Neural cell (in vitro differentiated cells): ENCODE measurements around the gene OBSCN.

Source experiments
- CTCF ChIP-seq: fragments of 450-650 bp; IDR thresholded peaks from 2 replicates; pipeline ENCODE4 v1.5.1; 2014; ENCODE audit warnings: antibody characterized with exemption, mild to moderate bottlenecking, moderate library complexity; ENCODE audit not compliant: poor library complexity, severe bottlenecking
- EP300 ChIP-seq: fragments of 450-650 bp; conservative IDR thresholded peaks from 2 replicates; pipeline ENCODE4 v1.6.1; 2014; ENCODE audit warnings: antibody characterized with exemption, mild to moderate bottlenecking, moderate library complexity; ENCODE audit not compliant: poor library complexity, severe bottlenecking
- EZH2 ChIP-seq: fragments of 200-600, 300-800 bp; shearing (Covaris generic), sonication (generic); IDR thresholded peaks from 2 replicates; pipeline ENCODE4 v1.6.1; 2014; ENCODE audit warnings: antibody characterized with exemption, low read length, borderline replicate concordance, mild to moderate bottlenecking; ENCODE audit not compliant: insufficient read depth, poor library complexity, severe bottlenecking
- MXI1 ChIP-seq: fragments of 450-650 bp; conservative IDR thresholded peaks from 2 replicates; pipeline ENCODE4 v1.6.1; 2014; ENCODE audit warnings: antibody characterized with exemption, mild to moderate bottlenecking; ENCODE audit not compliant: poor library complexity, severe bottlenecking
- RAD21 ChIP-seq: fragments of 450-650 bp; conservative IDR thresholded peaks from 2 replicates; pipeline ENCODE4 v1.6.1; 2014; ENCODE audit warnings: antibody characterized with exemption, mild to moderate bottlenecking, moderate library complexity

DNA sequence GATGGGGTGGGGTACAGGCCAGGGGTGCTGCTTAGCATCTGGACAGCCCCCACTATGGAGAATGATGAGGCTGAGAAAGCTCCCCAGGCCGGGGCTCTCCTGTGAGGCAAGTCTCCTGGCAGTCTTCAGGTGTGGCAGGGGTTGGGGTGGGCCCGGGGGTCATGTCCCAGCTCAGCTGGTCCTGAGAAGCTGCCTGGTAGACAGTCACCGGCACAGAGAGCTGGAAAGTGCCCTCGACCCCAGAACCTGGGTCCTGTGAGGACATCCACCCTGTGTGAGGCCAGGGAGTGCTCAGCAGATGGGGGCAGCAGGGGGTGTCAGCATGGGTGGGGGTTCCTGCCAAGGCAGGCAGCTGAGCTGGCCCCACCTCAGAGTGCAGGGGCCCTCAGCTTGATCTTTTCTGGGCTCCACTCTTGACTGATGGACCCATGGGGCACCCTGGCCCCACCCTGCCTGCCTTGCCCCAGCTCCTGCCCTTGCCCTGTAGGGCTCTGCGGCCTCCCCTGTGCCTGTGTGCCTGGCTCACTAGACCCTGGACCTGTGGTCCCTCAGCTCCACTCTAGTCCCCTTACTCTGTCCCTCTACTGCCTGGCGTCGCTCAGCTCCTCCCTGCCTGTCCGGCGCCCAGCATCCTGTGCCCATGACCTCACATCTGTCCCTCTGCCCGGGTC is 36.5 kb upstream of the OBSCN start:
- TF ChIP-seq CTCF (no peak), EZH2 (no peak), RAD21 (no peak), EP300 (no peak), MXI1 (no peak)
